Caco-2 (cell line): Measurements from ENCODE around the gene MYH1. TPM values are rescaled to one million over a fixed set of nuclear protein-coding genes. Genes with fewer than 3 reads are reported as not detected.

ENCODE experiments used
- BruUV-seq: library from RNA; stranded (reverse); fragments of 400-500 nt; replicated peaks from 2 replicates; lab custom pipeline; 2021; lab: Mats Ljungman, UMichigan
- CTCF ChIA-PET: fragments of 300-600 bp; sonication (Branson Sonifier 250); formaldehyde crosslinking; loops from one replicate; lab custom pipeline; 2022; ENCODE audit warnings: antibody characterized with exemption; lab: Charles Lee
- POLR2A ChIA-PET: fragments of 300-600 bp; sonication (Branson Sonifier 250); formaldehyde crosslinking; loops from one replicate; lab custom pipeline; 2022; ENCODE audit warnings: antibody characterized with exemption; lab: Charles Lee
- DNase-seq, 2 experiments: peaks; one replicate each; pipeline versions ENCODE4 v3.0.0 to v3.0.0-alpha.2; 2020 to 2022
- H3K27me3 ChIP-seq: replicated peaks from 2 replicates; pipeline ENCODE4 v1.6.0; 2011; ENCODE audit warnings: low read length; ENCODE audit not compliant: control insufficient read depth, insufficient read depth
- H3K36me3 ChIP-seq: 2 replicates; pipeline ENCODE4 v1.5.1; 2011; ENCODE audit warnings: low read length; ENCODE audit not compliant: control insufficient read depth, insufficient read depth
- H3K4me1 ChIP-seq: fragments of 250-450 bp; sonication (Bioruptor Pico); 2 replicates; pipeline ENCODE4 v1.5.1; 2020; ENCODE audit warnings: mild to moderate bottlenecking
- H3K4me3 ChIP-seq: 2 replicates; pipeline ENCODE4 v1.5.1; 2011; ENCODE audit warnings: low read depth, mild to moderate bottlenecking, control low read depth, low read length
- H3K9me3 ChIP-seq: fragments of 250-450 bp; sonication (Bioruptor Pico); 2 replicates; pipeline ENCODE4 v1.5.1; 2020; ENCODE audit warnings: mild to moderate bottlenecking, moderate library complexity
- H3K27ac Mint-ChIP-seq: one replicate; pipeline ENCODE4 v1.8.0; 2022; ENCODE audit warnings: mixed read lengths; ENCODE audit not compliant: unreplicated experiment
- H3K27me3 Mint-ChIP-seq: one replicate; pipeline ENCODE4 v1.8.0; 2022; ENCODE audit warnings: mixed read lengths; ENCODE audit not compliant: insufficient read depth, unreplicated experiment
- H3K36me3 Mint-ChIP-seq: one replicate; pipeline ENCODE4 v1.8.0; 2022; ENCODE audit warnings: mild to moderate bottlenecking, mixed read lengths; ENCODE audit not compliant: insufficient read depth, unreplicated experiment
- H3K4me1 Mint-ChIP-seq: one replicate; pipeline ENCODE4 v1.8.0; 2022; ENCODE audit warnings: low read depth, mixed read lengths; ENCODE audit not compliant: unreplicated experiment
- H3K4me3 Mint-ChIP-seq: one replicate; pipeline ENCODE4 v1.8.0; 2022; ENCODE audit warnings: mild to moderate bottlenecking, moderate library complexity, mixed read lengths; ENCODE audit not compliant: unreplicated experiment
- H3K9me3 Mint-ChIP-seq: one replicate; pipeline ENCODE4 v1.8.0; 2022; ENCODE audit warnings: mixed read lengths; ENCODE audit not compliant: unreplicated experiment
- intact Hi-C: fragments of 100-400 bp; cut with micrococcal nuclease; formaldehyde crosslinking; loops from one replicate; pipeline ENCODE4 v1.10.0; 2022; ENCODE audit not compliant: unreplicated experiment
- total RNA-seq: library from RNA; stranded (reverse); gene quantifications from 2 replicates; pipeline ENCODE4 v1.2.3, GENCODE V29; 2022
- TF ChIP-seq, protein P1 (sequence below), 2 experiments: fragments of 200-600 bp in 1 of 2; IDR thresholded peaks; 1 replicate in 1 of 2; 2 replicates in 1 of 2; pipeline versions ENCODE4 v1.5.1 to v1.8.0; 2011 to 2022; ENCODE audit warnings: antibody characterized with exemption in 1 of 2, control low read depth in 1 of 2, inconsistent platforms in 1 of 2, low read depth in 1 of 2, low read length in 1 of 2, mild to moderate bottlenecking in 1 of 2, moderate library complexity in 1 of 2; ENCODE audit not compliant: insufficient read depth in 1 of 2, severe bottlenecking in 1 of 2, unreplicated experiment in 1 of 2

MYH1 gene
- total RNA-seq, 1 experiment from 2014 or later = not detected

DNA sequence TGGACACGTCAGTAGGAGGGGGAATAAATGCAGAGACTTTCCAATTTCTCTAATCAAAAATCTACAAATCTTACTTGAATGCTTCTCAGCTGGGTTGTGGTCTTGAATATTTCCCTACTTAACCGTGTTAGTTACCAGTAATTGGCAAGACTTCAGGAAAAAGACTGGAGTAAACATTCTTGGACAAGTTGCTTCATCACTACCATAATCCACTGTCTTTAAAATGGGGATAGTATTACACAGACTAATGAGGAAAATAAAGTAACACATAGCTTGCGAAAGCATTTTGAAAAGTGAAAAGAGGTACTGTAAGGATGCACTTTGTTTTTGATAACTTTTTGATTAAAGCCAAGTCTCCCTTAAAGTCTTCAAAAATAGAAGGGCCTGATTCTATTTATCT lies 18.4 kb downstream of the MYH1 start:
- ChIA-PET CTCF (no interaction called here), POLR2A (no interaction called here)
- no peaks in the 10 kb centered on the region for H3K4me1 Mint-ChIP-seq
- H3K27me3 Mint-ChIP-seq = peaks cover 4% of the 10 kb centered on the region
- DNase-seq = no peak
- no peaks in the 10 kb centered on the region for H3K27me3 ChIP-seq
- no peaks in the 10 kb centered on the region for H3K4me1 ChIP-seq
- no peaks in the 10 kb centered on the region for H3K9me3 ChIP-seq
- H3K4me3 Mint-ChIP-seq = no peak overlapping the region
- H3K36me3 ChIP-seq = no peaks in the 10 kb centered on the region
- H3K9me3 Mint-ChIP-seq = no peaks in the 10 kb centered on the region
- no peaks in the 10 kb centered on the region for H3K36me3 Mint-ChIP-seq
- H3K4me3 ChIP-seq = no peak overlapping the region
- H3K27ac Mint-ChIP-seq = no peak overlapping the region
- intact Hi-C loops = no loop called here
- TF ChIP-seq, protein P1, sequence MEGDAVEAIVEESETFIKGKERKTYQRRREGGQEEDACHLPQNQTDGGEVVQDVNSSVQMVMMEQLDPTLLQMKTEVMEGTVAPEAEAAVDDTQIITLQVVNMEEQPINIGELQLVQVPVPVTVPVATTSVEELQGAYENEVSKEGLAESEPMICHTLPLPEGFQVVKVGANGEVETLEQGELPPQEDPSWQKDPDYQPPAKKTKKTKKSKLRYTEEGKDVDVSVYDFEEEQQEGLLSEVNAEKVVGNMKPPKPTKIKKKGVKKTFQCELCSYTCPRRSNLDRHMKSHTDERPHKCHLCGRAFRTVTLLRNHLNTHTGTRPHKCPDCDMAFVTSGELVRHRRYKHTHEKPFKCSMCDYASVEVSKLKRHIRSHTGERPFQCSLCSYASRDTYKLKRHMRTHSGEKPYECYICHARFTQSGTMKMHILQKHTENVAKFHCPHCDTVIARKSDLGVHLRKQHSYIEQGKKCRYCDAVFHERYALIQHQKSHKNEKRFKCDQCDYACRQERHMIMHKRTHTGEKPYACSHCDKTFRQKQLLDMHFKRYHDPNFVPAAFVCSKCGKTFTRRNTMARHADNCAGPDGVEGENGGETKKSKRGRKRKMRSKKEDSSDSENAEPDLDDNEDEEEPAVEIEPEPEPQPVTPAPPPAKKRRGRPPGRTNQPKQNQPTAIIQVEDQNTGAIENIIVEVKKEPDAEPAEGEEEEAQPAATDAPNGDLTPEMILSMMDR (IDR thresholded peaks at IDR 0.05; ENCODE audit: insufficient read depth in 1 of 2, low read depth in 1 of 2, low read length in 1 of 2, severe bottlenecking in 1 of 2, unreplicated experiment in 1 of 2) = no peak
- BruUV-seq = no TSS peak

DNA sequence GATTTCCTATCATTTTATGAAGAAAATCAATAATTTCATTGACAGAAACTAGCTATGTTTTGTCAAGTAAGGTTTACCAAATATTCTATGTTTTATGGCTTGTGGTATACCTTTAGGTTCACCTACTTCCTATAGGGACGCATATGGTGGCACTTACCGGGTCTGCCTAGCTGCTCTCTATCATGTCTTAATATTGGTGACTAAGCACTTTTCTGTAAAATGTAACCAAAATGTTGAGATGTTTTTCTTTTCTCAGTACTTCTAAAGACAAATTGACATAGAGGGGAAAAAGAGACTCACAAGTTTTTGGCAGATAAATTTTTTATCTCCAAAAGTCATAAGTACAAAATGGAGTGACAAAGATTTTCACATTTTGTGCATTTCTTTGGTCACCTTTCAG lies 26.3 kb downstream of the MYH1 start:
- no peak for DNase-seq
- no TSS peak for BruUV-seq
- intact Hi-C loops = no loop called here
- TF ChIP-seq, protein P1 (IDR thresholded peaks at IDR 0.05; ENCODE audit: insufficient read depth in 1 of 2, low read depth in 1 of 2, low read length in 1 of 2, severe bottlenecking in 1 of 2, unreplicated experiment in 1 of 2) = no peak
- no peaks in the 10 kb centered on the region for H3K9me3 ChIP-seq
- ChIA-PET CTCF (no interaction called here), POLR2A (no interaction called here)
- H3K4me1 Mint-ChIP-seq = no peaks in the 10 kb centered on the region
- H3K4me3 Mint-ChIP-seq = no peak overlapping the region
- H3K27ac Mint-ChIP-seq = no peak overlapping the region
- no peaks in the 10 kb centered on the region for H3K36me3 Mint-ChIP-seq
- no peaks in the 10 kb centered on the region for H3K27me3 ChIP-seq
- H3K4me1 ChIP-seq = no peaks in the 10 kb centered on the region
- peaks cover 8% of the 10 kb centered on the region for H3K27me3 Mint-ChIP-seq
- peaks cover 37% of the 10 kb centered on the region for H3K9me3 Mint-ChIP-seq
- no peaks in the 10 kb centered on the region for H3K36me3 ChIP-seq
- no peak overlapping the region for H3K4me3 ChIP-seq

GRCh38 chr17:10482252-10482651 lies 36.1 kb downstream of the MYH1 start:
- Mint-ChIP-seq H3K36me3 (no peaks in the 10 kb centered on the region), H3K4me3 (no peak overlapping the region), H3K27ac (no peak overlapping the region), H3K9me3 (peaks cover 23% of the 10 kb centered on the region), H3K27me3 (no peaks in the 10 kb centered on the region), H3K4me1 (no peaks in the 10 kb centered on the region)
- intact Hi-C loops = no loop called here
- Histone ChIP-seq H3K9me3 (no peaks in the 10 kb centered on the region; the same call in 1 of the 2 replicates), H3K4me1 (no peaks in the 10 kb centered on the region), H3K36me3 (no peaks in the 10 kb centered on the region), H3K4me3 (no peak overlapping the region), H3K27me3 (no peaks in the 10 kb centered on the region)
- POLR2A ChIA-PET = no interaction called here
- DNase-seq = no peak
- CTCF ChIA-PET = no interaction called here
- TF ChIP-seq, protein P1 (IDR thresholded peaks at IDR 0.05; ENCODE audit: insufficient read depth in 1 of 2, low read depth in 1 of 2, low read length in 1 of 2, severe bottlenecking in 1 of 2, unreplicated experiment in 1 of 2) = no peak
- BruUV-seq = no TSS peak
